Midbrain (tissue), 1 donor: ENCODE data around the gene SARDH.
"Not testable (repeated sequence)": the region's sequence is repeated elsewhere in the genome, so short reads cannot be mapped to it uniquely, and the experiment has no call there.

Source experiments
- DNase-seq: peaks from one replicate; lab custom pipeline; 2025; lab: John Stamatoyannopoulos, UW

The SARDH gene

DNA sequence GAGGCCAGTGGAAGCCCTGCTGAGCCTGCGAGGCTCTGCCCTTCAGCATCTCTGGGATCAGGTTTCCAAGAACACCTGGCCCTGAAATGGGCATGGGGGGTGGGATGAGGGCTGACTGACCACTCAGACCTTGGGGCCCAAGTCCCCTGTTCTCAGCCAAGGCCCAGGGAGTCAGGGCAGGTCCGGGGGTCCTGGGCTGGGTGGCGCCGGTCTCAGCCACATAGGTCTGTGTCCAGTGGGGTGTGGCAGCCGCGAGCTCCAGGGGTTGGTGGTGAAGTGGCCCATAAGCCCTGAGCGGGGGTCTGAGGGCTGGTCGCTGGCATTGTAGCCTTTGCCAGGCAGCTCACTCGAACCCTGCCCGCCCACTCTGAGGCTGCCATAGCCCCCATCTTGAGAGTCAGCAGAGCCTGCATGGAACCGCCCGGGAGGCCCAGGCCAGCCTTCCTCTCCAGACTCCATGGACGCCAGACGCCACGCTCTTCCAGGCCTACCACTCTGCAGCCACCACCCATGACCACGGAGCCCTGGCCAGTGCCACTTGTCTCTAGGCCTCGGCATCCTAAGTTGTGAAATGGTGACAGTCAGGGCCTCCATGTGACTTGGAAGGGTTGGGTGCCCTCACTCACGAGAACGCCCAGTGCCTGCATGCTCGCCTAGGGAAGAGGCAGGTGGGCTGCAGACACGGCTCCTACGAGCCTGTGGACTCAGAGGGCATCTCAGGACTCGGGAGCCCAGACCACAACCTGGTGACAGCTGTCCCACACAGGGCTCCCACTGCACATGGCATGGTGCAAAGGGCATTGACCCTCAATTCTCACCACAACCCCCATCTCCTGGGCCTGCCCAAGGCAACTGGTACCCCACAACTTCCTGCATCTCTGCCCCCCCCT lies 108.7 kb downstream of the SARDH start:
- no peak for DNase-seq

DNA sequence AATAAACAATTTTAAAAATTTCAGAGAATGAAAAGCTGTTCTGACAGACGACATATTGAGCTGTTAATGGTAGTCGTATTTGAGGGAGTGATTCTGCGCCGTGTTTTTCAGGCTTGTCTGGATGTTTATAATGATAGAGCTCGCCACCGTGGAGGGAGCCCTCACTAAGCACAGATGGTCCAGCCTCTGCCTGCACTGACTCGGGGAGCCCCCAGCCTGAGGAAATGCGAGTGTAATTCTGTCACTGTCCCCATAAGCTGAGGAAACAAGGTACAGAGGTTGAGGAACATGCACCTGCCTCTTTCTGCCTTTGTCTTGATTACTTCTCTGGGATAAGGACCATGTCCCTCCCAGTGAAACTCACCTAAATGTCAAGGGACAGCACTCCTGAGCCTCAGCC lies 109.4 kb downstream of the SARDH start:
- no peak for DNase-seq

DNA sequence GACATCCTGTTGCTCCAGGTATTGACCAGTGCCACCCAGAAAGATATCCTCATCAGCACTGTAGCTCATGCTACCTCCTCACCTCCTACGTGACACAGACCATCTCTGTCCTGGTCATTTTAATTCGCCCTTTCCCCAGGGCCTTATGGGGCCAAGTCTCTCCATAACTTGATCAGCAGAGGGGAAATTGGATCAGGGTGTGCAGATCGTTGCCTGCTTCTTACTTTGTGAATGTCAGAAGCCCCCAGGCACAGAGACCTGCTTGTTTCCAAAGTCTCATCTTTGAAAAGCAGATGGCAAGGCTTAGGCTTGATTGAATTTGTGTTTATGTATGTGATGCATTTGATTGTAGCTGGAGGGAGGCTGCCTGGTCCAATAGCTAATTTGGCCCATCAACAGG lies 110.8 kb downstream of the SARDH start:
- DNase-seq = no peak

DNA sequence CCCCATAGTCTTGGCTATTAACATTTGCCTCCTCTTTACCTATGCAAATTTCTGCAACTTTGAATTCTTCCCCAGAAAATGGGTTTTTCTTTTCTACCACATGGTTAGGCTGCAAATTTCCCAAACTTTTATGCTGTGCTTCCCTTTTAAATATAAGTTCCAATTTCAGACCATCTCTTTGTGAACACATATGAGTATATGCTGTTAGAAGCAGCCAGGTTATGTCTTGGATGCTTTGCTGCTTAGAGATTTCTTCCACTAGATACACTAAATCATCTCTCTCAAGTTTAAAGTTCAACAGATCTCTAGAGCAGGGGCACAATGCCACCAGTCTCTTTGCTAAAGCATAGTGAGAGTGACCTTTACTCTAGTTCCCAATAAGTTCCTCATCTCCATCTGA lies 112.1 kb downstream of the SARDH start:
- DNase-seq = not testable (repeated sequence)

DNA sequence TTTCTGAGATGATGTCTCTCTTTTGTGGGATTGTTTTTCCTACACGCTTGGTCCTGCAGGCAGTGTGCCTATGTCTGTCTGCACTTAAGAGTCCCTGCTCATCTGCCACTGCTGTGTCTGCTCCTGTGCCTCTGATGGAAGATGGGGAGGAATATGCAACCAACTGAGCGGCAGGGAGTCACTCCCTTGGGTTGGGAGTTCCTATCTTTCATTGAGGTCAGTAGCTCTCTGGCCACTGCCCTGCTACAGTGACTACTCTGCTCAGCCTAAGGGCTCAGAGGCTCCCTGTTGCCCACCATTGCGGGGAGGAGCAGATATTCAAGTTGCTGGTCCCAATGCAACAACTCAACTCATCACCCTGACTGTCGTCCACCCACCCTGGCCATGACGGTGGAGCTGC lies 115.6 kb downstream of the SARDH start:
- DNase-seq = no peak

DNA sequence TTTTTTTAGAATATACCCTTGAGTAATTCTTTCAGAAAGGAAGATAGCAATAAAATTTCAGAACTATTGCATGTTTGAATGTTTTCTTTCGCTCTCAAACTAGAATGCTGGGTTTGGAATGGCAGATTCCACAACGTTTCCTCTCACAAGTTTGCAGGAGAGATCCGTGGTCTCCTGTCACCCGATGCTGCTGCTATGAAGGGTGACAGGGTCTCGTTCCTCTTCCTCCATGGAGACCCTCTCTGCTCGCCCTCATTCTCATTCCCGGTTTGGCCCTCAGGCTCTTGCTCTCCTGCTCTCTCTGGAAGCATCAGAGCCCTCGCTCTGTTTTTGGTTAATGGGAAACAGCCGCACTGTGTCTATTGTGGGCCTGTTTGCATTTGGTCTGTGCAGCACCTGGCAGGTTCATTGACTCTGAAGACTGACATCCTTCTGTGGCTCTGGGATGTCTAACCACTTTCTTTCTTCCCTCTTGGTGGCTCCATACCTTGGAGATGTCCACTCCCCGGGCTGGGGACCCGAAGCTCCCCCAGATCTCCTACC lies 116.4 kb downstream of the SARDH start:
- DNase-seq = no peak

DNA sequence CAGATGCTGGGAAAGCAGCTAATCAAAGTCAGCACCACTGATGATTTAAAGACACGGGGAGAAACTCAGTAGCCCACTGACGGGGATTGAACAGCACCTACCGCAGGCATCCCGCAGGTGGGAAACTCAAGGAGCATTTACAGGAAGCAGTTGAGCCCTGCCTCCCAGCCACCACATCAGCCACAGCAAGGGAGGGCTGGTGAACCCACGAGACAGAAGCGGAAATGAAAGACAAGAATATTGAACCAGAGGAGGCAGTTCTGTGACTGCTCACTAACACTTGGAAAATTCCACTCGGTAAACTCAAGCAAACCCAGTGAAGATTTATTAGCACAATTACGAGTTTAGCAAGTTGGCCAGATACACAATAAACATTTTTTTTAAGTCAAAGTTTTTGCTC lies 118.4 kb downstream of the SARDH start:
- peak; percentile 13 for DNase-seq

DNA sequence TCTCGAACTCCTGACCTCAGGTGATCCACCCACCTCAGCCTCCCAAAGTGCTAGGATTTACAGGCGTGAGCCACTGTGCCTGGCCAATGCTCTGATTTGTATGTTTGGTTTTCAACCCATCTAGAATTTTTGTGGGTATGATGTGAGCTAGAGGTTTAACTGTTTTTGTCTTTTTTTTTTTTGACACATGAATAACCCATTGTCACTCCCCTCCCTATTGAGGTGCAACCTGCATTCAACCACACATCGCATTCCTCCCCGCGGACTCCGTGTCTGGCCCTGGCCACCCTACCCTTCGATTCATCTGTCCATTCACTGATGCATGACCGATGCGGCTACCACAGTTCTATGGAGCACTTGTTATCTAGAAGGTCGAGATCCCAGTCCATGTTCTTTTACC lies 119.4 kb downstream of the SARDH start:
- DNase-seq = no peak

DNA sequence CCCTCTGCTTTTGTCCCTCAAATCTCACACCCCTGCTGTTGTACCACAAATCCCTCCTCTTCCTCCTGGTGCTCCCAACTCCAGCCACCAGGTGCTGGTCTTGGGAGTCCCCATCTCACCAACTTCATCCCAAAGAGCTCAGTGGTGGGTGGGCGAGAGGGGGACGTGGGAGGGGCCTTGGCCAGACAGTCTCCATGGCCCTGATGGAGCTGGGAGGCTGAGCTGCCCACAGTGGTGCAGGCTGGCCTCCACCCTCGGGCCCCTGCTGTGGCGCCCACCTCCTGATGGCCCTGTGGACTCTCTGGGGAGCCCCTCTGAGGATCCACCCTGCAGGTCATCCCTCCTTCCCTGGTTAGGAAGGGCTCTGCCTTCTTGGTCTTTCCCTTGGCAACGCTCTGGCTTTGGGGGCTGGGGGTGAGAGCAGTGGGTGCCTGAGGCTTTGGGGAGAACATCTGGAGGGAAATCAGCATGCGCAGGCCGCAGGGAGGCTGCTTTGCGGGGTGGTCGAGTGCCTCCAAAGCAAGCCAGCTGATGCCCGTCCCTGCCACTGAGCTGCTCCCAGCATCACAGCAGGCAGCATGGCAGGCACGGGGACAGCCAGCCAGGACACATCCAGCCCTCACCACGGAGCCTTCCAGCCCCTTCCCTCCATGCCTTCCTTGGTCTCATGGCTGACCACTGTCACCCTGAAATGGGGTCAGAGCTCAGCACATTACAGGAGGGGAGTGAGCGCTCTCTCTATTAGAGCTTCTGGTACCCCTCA lies 121.3 kb downstream of the SARDH start:
- DNase-seq = no peak

DNA sequence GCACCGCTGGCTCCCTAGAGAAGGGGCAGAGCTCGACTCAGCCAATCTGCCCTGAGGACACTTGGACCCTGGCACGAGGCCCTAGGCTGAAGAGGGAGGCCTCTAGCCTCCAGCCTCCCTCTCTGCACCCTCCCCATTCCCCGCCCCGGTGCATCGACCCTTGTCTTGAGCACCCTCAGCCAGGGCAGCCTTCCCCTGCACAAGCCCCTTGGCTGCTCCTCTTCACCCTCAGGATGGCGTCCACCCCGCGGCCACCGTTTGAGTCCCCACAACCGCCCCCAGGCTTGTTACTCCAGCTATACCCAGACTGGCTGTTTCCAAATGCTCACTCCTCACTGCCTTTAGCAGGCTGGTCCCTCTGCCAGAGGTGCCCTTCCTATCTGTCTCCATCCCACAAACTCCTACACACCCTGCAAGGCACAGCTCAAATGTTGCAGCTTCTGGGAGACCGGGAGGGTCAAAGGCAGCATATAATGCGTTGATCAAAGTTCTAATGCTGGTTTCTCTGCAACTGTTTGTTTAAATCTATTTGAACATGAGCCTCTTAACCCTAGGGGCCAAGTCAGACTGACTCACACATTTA lies 122.5 kb downstream of the SARDH start:
- DNase-seq = no peak

DNA sequence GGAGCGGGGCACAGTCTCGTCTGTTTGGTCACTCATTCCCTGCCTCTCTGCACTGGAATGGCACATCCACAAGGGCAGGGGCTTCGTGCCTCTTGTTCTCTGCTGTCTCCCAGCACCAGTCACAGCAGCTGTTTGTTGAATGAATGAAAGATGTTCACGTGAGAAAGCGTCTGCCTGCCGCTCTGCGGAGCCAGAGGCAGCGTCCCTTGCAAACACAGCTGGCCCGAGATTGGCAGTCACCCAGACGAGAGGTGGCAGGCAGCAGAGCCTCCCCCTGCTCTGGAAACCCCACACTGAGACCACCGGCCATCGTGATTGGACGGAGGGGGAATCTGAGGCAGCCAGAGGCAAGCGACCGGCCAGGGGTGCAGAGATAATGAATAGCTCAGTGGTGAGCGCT lies 123.0 kb downstream of the SARDH start:
- DNase-seq = no peak

DNA sequence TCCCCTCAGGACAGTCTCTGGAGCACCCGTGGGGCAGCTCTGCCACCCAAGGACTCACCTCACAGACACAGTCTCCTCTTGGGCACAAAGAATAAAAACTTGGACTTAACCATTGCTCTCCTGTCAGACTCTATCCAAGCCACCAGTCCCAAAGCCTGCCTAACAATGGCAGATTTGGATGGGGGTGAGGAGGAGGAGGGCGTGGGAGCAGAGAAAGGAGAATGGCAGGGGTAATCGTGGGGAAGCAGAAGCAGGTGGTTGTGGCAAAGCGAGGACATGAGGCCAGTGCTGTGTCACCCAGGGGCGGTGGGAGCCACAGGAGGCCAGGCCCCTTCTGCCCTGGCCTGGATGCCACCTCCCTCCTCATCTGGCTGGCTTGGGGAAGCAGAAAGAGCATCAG lies 123.5 kb downstream of the SARDH start:
- DNase-seq = no peak

DNA sequence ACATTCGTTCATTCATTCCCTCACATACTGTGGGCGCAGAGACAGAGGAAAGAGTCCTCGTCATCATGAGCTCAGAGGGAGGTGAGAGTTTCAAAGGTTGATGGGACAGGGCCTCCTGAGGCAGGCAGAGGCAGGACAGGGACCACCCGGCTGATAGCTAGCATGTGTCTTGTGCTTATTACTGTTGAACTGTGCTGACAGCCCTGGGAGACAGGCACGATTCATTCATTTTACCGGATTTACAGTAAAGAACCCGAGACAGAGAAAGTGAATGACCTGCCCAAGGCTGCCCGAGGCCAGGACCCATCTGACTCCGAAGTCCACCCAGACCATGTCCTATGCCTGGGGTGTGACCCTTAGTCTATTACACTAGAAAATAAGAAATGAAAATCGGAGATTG lies 124.1 kb downstream of the SARDH start:
- DNase-seq = no peak
